NCI-H1436 treated with DMSO at 0.1 percent for 48 hours (cell line): ENCODE data around the gene PTPRM.

ENCODE experiments used
- DNase-seq: peaks from one replicate; lab custom pipeline; 2025; lab: John Stamatoyannopoulos, UW

PTPRM gene

GRCh38 chr18:7671105-7671504 is 104.0 kb downstream of the PTPRM start:
- no peak for DNase-seq

GRCh38 chr18:7676253-7676873 is 109.2 kb downstream of the PTPRM start:
- DNase-seq = no peak

- no peak for DNase-seq
Measured at GRCh38 chr18:7677001-7677400, 109.9 kb downstream of the PTPRM start.

GRCh38 chr18:7677424-7677823 is 110.3 kb downstream of the PTPRM start:
- no peak for DNase-seq

GRCh38 chr18:7678389-7678788 is 111.3 kb downstream of the PTPRM start:
- DNase-seq = no peak

- DNase-seq = no peak
Measured at GRCh38 chr18:7678801-7679200, 111.7 kb downstream of the PTPRM start.

- no peak for DNase-seq
Measured at GRCh38 chr18:7681298-7681697, 114.2 kb downstream of the PTPRM start.

GRCh38 chr18:7682321-7682720 is 115.2 kb downstream of the PTPRM start:
- no peak for DNase-seq

- no peak for DNase-seq
Measured at GRCh38 chr18:7683753-7684152, 116.6 kb downstream of the PTPRM start.

- no peak for DNase-seq
Measured at GRCh38 chr18:7684357-7684756, 117.2 kb downstream of the PTPRM start.

GRCh38 chr18:7684966-7685365 is 117.8 kb downstream of the PTPRM start:
- no peak for DNase-seq

GRCh38 chr18:7686278-7686677 is 119.2 kb downstream of the PTPRM start:
- no peak for DNase-seq

- DNase-seq = no peak
Measured at GRCh38 chr18:7688580-7688979, 121.5 kb downstream of the PTPRM start.

- no peak for DNase-seq
Measured at GRCh38 chr18:7691206-7691605, 124.1 kb downstream of the PTPRM start.

GRCh38 chr18:7696780-7697179 is 129.7 kb downstream of the PTPRM start:
- no peak for DNase-seq

GRCh38 chr18:7697306-7697705 is 130.2 kb downstream of the PTPRM start:
- DNase-seq = no peak

GRCh38 chr18:7711495-7711894 is 144.4 kb downstream of the PTPRM start:
- no peak for DNase-seq

- DNase-seq = no peak
Measured at GRCh38 chr18:7720395-7720794, 153.3 kb downstream of the PTPRM start.

- DNase-seq = no peak
Measured at GRCh38 chr18:7721532-7721931, 154.4 kb downstream of the PTPRM start.

GRCh38 chr18:7722955-7723354 is 155.8 kb downstream of the PTPRM start:
- DNase-seq = no peak

- no peak for DNase-seq
Measured at GRCh38 chr18:7723558-7723957, 156.4 kb downstream of the PTPRM start.

- no peak for DNase-seq
Measured at GRCh38 chr18:7725473-7725872, 158.4 kb downstream of the PTPRM start.

- no peak for DNase-seq
Measured at GRCh38 chr18:7725897-7726296, 158.8 kb downstream of the PTPRM start.

GRCh38 chr18:7726522-7726921 is 159.4 kb downstream of the PTPRM start:
- DNase-seq = no peak
